AG04449 (cell line): ENCODE data around the gene ACSM6.

Experiments
- CTCF ChIA-PET: fragments of 350-600 bp; formaldehyde crosslinking; extraction: SDS; loops from one replicate; lab custom pipeline; 2021; ENCODE audit warnings: antibody characterized with exemption; lab: Yijun Ruan, JAX
- POLR2A ChIA-PET: fragments of 400-600, 350-600 bp; formaldehyde crosslinking; extraction: SDS; loops from one replicate; lab custom pipeline; 2020; ENCODE audit warnings: antibody characterized with exemption, inconsistent platforms; lab: Yijun Ruan, JAX
- DNase-seq: peaks from one replicate; pipeline ENCODE4 v3.0.0-alpha.2; 2010; ENCODE audit warnings: low read depth, low spot score
- H3K4me3 ChIP-seq: 2 replicates; pipeline ENCODE4 v1.5.1; 2011; ENCODE audit warnings: low read depth, mild to moderate bottlenecking, control low read depth, low read length
- TF ChIP-seq, protein P1 (sequence below): IDR thresholded peaks from one replicate; pipeline ENCODE4 v1.5.1; 2011; ENCODE audit warnings: mild to moderate bottlenecking, moderate library complexity, low read length, control low read depth, inconsistent platforms; ENCODE audit not compliant: insufficient read depth; ENCODE audit errors: missing control alignments

Gene ACSM6

DNA sequence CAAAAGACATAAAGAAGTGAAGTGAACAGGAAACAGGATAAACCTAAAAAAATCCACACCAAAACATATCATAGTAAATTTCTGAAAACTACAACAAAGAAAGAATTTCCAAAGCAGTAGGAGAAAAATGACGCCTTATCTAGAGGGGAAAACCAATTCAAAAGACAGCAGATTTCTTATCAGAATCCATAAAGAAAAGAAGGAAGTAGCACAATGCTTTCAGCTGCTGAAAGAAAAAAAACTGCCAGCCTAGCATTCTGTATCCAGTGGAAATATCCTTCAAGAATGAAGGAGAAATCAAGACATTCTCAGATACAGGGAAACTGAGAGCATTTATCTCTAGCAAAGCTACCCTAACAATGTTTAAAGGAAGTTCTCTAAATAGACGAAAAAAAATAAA lies 59.0 kb downstream of the ACSM6 start:
- H3K4me3 ChIP-seq, result no peak overlapping the region
- POLR2A ChIA-PET, result no interaction called here
- TF ChIP-seq, protein P1, sequence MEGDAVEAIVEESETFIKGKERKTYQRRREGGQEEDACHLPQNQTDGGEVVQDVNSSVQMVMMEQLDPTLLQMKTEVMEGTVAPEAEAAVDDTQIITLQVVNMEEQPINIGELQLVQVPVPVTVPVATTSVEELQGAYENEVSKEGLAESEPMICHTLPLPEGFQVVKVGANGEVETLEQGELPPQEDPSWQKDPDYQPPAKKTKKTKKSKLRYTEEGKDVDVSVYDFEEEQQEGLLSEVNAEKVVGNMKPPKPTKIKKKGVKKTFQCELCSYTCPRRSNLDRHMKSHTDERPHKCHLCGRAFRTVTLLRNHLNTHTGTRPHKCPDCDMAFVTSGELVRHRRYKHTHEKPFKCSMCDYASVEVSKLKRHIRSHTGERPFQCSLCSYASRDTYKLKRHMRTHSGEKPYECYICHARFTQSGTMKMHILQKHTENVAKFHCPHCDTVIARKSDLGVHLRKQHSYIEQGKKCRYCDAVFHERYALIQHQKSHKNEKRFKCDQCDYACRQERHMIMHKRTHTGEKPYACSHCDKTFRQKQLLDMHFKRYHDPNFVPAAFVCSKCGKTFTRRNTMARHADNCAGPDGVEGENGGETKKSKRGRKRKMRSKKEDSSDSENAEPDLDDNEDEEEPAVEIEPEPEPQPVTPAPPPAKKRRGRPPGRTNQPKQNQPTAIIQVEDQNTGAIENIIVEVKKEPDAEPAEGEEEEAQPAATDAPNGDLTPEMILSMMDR, result no peak
- no peak for DNase-seq
- CTCF ChIA-PET, result interaction anchor here (2.2 kb wide), 1 partner anchor 10 kb away, joined by 8 read pairs; no protein-coding TSS in a partner anchor

DNA sequence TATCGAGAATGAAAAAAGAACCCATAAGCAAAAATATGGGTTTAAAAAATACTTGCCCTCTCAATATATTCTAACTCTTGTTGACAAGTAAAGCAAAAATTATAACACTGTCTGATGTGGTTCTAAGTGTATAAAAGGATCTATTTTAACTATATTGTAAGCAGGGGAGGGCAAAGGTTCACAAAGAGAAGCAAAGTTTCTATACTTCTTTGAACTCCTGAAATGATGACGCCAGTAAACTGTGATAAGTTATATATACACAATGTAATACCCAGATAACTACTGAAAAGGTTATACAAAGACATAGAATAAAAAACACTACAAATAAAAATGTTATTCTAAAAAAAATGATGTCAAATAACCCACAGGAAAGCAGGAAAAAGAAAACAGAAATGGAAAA lies 59.6 kb downstream of the ACSM6 start:
- H3K4me3 ChIP-seq, result no peak overlapping the region
- TF ChIP-seq, protein P1, result no peak
- DNase-seq, result no peak
- ChIA-PET POLR2A (no interaction called here), CTCF (interaction anchor here (2.2 kb wide), 1 partner anchor 10 kb away, joined by 8 read pairs; no protein-coding TSS in a partner anchor)

DNA sequence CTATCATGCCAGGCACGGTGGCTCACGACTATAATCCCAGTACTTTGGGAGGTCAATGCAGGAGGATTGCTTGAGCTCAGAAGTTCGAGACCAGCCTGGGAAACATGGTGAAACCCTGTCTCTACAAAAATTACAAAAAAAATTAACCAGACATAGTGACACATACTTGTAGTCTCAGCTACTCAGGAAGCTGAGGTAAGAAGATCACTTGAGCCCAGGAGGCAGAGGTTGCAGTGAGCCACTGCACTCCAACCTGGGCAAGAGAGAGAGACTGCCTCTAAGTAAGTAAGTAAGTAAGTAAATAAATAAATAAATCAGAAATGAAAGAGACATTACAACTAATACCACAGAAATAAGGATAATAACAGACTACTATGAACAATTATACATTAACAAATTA lies 60.6 kb downstream of the ACSM6 start:
- no peak for DNase-seq
- ChIA-PET POLR2A (no interaction called here), CTCF (interaction anchor here (2.2 to 2.3 kb wide), 2 partner anchors 11 to 109 kb away, joined by 8 to 12 read pairs; no protein-coding TSS in a partner anchor)
- no peak overlapping the region for H3K4me3 ChIP-seq
- TF ChIP-seq, protein P1, result no peak

DNA sequence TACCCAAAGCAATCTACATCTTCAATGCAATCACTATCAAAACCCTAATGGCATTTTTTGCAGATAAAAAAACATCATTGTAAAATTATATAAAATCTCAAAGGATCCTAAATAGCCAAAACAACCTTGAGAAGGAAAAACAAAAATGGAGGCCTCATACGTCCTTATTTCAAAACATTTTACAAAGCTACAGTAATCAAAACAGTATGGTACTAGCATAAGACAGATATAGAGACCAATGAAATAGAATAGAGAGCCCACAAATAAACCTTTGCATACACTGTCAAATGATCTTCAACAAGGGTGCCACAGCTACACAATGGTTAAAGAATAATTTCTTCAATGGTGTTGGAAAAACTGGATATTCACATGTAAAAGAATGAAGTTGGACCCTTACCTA lies 62.2 kb downstream of the ACSM6 start:
- TF ChIP-seq, protein P1, result no peak
- ChIA-PET CTCF (interaction anchor here (1.7 to 2.6 kb wide), 3 partner anchors 10 to 107 kb away, joined by 6 to 12 read pairs (median 9); no protein-coding TSS in a partner anchor), POLR2A (no interaction called here)
- no peak overlapping the region for H3K4me3 ChIP-seq
- DNase-seq, result no peak

DNA sequence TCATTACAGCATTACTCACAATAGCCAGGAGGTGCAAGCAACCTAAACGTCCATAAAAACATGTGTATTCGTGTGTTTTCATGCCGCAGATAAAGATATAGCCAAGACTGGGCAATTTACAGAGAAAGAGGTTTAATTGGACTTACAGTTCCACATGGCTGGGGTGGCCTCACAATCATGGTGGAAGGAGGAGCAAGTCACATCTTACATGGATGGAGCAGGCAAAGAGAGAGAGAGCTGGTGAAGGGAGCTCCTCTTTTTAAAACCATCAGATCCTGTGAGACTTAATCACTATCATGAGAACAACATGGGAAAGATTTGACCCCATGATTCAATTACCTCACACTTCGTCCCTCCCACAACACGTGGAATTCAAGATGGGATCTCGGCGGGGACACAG lies 63.8 kb downstream of the ACSM6 start:
- TF ChIP-seq, protein P1, result no peak
- POLR2A ChIA-PET, result no interaction called here
- CTCF ChIA-PET, result interaction anchor here (1.2 to 2.6 kb wide), 4 partner anchors 11 to 105 kb away, joined by 3 to 13 read pairs (median 8); no protein-coding TSS in a partner anchor

DNA sequence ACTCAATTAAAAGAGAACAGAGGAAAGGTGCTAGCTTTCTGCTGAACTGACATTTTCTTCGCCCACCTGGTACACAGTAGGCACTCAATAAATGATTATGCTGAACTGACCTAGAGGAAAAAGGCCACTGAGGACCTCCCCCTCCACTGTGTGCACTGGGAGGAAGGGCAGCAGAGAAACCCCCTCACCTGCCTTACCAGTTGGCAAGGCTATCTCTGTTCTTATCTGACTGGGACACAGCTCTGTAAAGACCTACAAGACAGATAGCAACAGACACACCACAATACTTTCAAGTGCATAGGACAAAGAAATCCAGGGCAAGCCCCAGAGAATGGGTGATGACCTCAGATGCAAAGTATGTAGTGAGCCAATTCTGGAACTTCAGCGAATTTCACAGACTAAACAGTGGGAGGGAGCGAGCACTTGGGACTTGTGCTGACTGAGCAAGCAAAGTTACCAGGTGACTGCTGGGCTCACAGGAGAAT lies 66.4 kb downstream of the ACSM6 start:
- peak; percentile 81 for DNase-seq
- POLR2A ChIA-PET, result no interaction called here
- CTCF ChIA-PET, result interaction anchor here (0.6 to 3.7 kb wide), 6 partner anchors 10 to 103 kb away, joined by 3 to 25 read pairs (median 6); no protein-coding TSS in a partner anchor
- no peak overlapping the region for H3K4me3 ChIP-seq
- TF ChIP-seq, protein P1, result no peak

More for the DNA sequence above, 63.8 kb downstream of the ACSM6 start:
- no peak for DNase-seq
- H3K4me3 ChIP-seq, result no peak overlapping the region
